Body of pancreas (tissue), 4 donors: Measurements from ENCODE around the gene CKAP4. TPM values are rescaled to one million over a fixed set of nuclear protein-coding genes. Genes with fewer than 3 reads are reported as not detected.

ENCODE experiments used
- ATAC-seq: fragments of 150-250 bp; one replicate; pipeline ENCODE4 v1.9.1; 2016
- DNase-seq, 4 donors: peaks; one replicate each; pipeline ENCODE4 v3.0.0-alpha.2; 2019
- H3K27ac ChIP-seq, 4 donors: fragments of 200-600 bp; sonication (generic); 1 replicate in 3 of 4; 2 replicates in 1 of 4; pipeline versions ENCODE4 v1.5.1 to v1.6.1; 2016 to 2019; ENCODE audit warnings: mild to moderate bottlenecking in 1 of 4, mixed read lengths in 1 of 4, moderate library complexity in 1 of 4
- H3K27me3 ChIP-seq, 2 donors: fragments of 200-600 bp; sonication (generic); one replicate each; pipeline ENCODE4 v1.6.0; 2016; ENCODE audit warnings: mild to moderate bottlenecking in 1 of 2
- H3K36me3 ChIP-seq, 2 donors: fragments of 200-600 bp; sonication (generic); replicated peaks in 1 of 2; 2 replicates each; pipeline ENCODE4 v1.5.1; 2016; ENCODE audit warnings: low read depth in 2 of 2; ENCODE audit not compliant: insufficient read depth in 1 of 2
- H3K4me1 ChIP-seq: fragments of 200-600 bp; sonication (generic); one replicate; pipeline ENCODE4 v1.6.0; 2016
- H3K4me3 ChIP-seq, 2 donors: fragments of 200-600 bp; sonication (generic); 1 replicate in 1 of 2; 2 replicates in 1 of 2; pipeline ENCODE4 v1.5.1; 2016 to 2019
- H3K9me3 ChIP-seq, 3 donors: fragments of 200-600 bp; sonication (generic); 1 replicate in 2 of 3; 2 replicates in 1 of 3; pipeline ENCODE4 v1.5.1; 2016
- POLR2A ChIP-seq, 3 donors: fragments of 450-650 bp; IDR thresholded peaks; one replicate each; pipeline ENCODE4 v1.6.1; 2016; ENCODE audit warnings: antibody characterized with exemption in 3 of 3, mild to moderate bottlenecking in 2 of 3
- WGBS, 2 donors: methylation state at CpG; one replicate each; pipeline ENCODE4 v1.1.5; 2017; 5-methylcytosine and 5-hydroxymethylcytosine counted together
- intact Hi-C: fragments of 100-400 bp; cut with DNase I; formaldehyde crosslinking; loops from one replicate; pipeline ENCODE4 v1.15.1; 2023
- total RNA-seq, 2 donors: library from RNA; depleted of rRNA; stranded (reverse); fragments of >200 nt; gene quantifications; one replicate each; pipeline ENCODE4 v1.1.0, GENCODE V29; 2016
- TF ChIP-seq, protein P1 (sequence below), 7 experiments: fragments of 450-650 bp in 4 of 7; fragments of 200-600 bp in 3 of 7; sonication (generic) in 3 of 7; IDR thresholded peaks; one replicate each; pipeline ENCODE4 v1.5.1; 2016 to 2019; ENCODE audit warnings: antibody characterized with exemption in 7 of 7

CKAP4 gene
- total RNA-seq, 2 donors from 2014 or later = 30.6 to 36.6 TPM

DNA sequence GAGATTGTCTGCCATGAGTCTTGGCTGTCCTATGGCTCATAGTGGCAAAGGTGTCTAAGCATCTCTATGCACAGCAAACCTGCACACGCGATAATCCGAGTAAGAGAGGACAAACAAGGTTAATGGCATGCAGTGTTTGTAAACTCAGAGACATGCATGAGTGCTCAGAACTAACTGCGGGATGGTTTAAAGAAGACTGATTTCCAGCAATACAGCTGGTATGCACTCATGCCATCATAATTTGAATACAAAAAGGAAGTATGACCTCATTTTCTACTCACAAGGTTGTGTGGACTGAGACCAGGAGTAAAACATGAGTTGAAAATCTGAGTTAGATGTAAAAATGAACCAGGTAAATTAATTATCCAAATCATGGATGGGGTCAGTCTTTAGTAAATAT, 38.2 kb upstream of the CKAP4 start:
- no peak overlapping the region for H3K4me3 ChIP-seq
- H3K27ac ChIP-seq = no peak overlapping the region
- H3K9me3 ChIP-seq = no peaks in the 10 kb centered on the region
- DNase-seq = no peak
- no peak for ATAC-seq
- H3K4me1 ChIP-seq = peaks cover 8% of the 10 kb centered on the region
- WGBS, 2 donors = 57 to 68% methylated on average over 4 of the region's 4 CpGs
- intact Hi-C loops = no loop called here
- no peak for TF ChIP-seq POLR2A (IDR thresholded peaks at IDR 0.05)
- TF ChIP-seq, protein P1, sequence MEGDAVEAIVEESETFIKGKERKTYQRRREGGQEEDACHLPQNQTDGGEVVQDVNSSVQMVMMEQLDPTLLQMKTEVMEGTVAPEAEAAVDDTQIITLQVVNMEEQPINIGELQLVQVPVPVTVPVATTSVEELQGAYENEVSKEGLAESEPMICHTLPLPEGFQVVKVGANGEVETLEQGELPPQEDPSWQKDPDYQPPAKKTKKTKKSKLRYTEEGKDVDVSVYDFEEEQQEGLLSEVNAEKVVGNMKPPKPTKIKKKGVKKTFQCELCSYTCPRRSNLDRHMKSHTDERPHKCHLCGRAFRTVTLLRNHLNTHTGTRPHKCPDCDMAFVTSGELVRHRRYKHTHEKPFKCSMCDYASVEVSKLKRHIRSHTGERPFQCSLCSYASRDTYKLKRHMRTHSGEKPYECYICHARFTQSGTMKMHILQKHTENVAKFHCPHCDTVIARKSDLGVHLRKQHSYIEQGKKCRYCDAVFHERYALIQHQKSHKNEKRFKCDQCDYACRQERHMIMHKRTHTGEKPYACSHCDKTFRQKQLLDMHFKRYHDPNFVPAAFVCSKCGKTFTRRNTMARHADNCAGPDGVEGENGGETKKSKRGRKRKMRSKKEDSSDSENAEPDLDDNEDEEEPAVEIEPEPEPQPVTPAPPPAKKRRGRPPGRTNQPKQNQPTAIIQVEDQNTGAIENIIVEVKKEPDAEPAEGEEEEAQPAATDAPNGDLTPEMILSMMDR (IDR thresholded peaks at IDR 0.05) = no peak
- no peaks in the 10 kb centered on the region for H3K27me3 ChIP-seq
- no peaks in the 10 kb centered on the region for H3K36me3 ChIP-seq

DNA sequence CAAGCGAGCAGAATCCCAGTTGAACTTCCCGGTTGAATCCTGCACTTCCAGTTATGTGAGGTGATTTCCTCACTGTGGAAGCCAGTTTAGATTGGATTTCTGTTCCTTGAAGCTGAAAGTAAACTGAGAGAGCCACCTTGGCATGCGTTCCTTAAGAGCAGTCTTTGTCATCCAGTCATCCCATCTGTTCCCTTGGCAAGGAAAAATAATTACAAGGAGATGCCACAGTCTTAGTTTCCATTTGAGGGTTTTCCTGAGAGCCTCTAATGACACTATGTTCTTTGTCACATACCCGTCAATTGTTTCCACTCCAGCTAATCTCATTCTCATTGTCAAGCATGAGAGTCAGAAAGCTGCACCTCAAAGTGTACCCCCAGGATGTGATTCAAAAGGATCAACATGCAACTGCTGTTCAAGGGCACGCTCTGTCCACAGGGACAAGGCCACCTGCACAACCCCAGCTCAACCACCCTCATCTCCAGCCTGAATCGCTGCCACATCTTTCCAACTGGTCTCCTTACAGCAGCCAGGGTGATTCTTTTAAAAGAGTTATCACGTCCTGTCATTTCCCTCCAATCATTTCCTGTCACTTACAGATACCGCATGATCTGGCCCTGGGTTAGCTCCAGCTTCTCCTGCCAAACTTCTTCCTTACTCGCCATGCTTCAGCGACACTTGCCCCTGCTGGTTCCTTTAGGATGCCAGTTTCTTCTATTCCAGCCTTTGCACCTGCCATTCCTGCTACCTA, 36.7 kb upstream of the CKAP4 start:
- Histone ChIP-seq H3K4me1 (peaks cover 12% of the 10 kb centered on the region), H3K4me3 (no peak overlapping the region), H3K36me3 (no peaks in the 10 kb centered on the region), H3K27ac (no peak overlapping the region), H3K27me3 (no peaks in the 10 kb centered on the region), H3K9me3 (no peaks in the 10 kb centered on the region)
- 43 to 48% methylated on average over 10 of the region's 10 CpGs for WGBS, 2 donors
- DNase-seq = no peak
- no peak for TF ChIP-seq POLR2A (IDR thresholded peaks at IDR 0.05)
- TF ChIP-seq, protein P1 (IDR thresholded peaks at IDR 0.05) = no peak
- intact Hi-C loops = loop anchor here (5.0 kb wide), 1 partner anchor 57 kb away; no protein-coding TSS in a partner anchor
- ATAC-seq = no peak

DNA sequence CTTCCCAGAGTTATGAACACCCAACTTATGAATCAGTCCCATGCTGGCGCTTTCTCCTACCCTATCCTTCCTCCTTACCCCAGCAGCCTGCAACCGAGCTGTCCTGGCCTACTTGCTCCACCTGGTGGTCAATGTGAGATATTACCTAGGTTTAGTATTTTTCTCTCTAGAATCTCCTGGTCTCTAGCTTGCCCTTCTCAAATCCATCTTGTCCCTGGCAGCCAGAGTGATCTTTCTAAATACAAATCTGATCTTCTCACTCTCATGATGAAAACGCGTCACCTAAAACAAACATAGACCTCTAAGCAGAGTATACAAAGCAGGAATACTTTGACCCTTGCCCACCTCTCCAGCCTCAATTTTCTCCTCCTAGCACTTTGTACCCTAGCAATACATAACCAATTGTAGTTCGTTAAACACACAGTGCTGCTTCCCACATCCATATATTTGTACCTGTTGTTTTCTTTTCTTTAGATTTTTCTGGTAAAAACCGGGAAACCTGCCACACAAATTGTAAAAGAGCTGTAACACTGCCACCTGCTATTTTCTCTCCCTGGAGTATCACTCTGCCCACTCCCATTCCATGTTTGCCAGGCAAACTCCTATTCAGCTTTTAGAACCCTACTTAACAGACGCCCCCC, 34.8 kb upstream of the CKAP4 start:
- no peaks in the 10 kb centered on the region for H3K36me3 ChIP-seq
- ATAC-seq = peak; percentile 88

DNA sequence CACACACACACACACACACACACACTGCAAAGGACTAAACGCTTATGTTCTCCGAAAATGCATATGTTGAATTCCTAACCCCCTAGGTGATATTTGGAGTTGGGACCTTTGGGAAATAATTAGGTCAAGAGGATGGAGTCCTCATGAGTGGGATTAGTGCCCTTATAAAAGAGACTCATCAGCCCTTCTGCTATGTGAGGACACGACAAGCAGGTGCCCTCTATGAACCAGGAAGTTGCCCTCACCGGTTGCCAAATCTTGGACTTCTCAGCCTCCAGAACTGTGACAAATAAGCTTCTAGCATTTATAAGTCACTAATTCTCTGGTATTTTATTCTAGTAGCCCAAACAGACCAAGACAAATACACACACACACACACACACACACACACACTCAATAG, 34.0 kb upstream of the CKAP4 start:
- 83% methylated on average over 4 of the region's 4 CpGs for whole genome bisulfite sequencing, 2 donors
- H3K9me3 ChIP-seq = no peaks in the 10 kb centered on the region
- DNase-seq (no peak), ATAC-seq (no peak)
- H3K27me3 ChIP-seq = no peaks in the 10 kb centered on the region
- peaks cover 12% of the 10 kb centered on the region for H3K4me1 ChIP-seq
- no peak for TF ChIP-seq POLR2A (IDR thresholded peaks at IDR 0.05)
- TF ChIP-seq, protein P1 (IDR thresholded peaks at IDR 0.05) = no peak
- no peak overlapping the region for H3K4me3 ChIP-seq
- no peaks in the 10 kb centered on the region for H3K36me3 ChIP-seq
- no peak overlapping the region for H3K27ac ChIP-seq
- intact Hi-C loops = loop anchor here (5.0 kb wide), 1 partner anchor 55 kb away; no protein-coding TSS in a partner anchor

More for the DNA sequence above, 34.8 kb upstream of the CKAP4 start:
- Histone ChIP-seq H3K9me3 (no peaks in the 10 kb centered on the region), H3K27ac (no peak overlapping the region), H3K4me3 (no peak overlapping the region), H3K4me1 (peaks cover 12% of the 10 kb centered on the region), H3K27me3 (no peaks in the 10 kb centered on the region)
- TF ChIP-seq, protein P1 (IDR thresholded peaks at IDR 0.05) = peak; percentile 37 to 92 (median 87)
- no peak for TF ChIP-seq POLR2A (IDR thresholded peaks at IDR 0.05)
- 12 to 17% methylated on average over 7 of the region's 7 CpGs for WGBS, 2 donors
- intact Hi-C loops = loop anchor here (5.0 kb wide), 1 partner anchor 55 kb away; no protein-coding TSS in a partner anchor
- DNase-seq = peak; percentile 60 to 73 (median 66)
